Stromal cell of bone marrow (primary cell): ENCODE data around the gene MSI2.

Experiments used
- DNase-seq: peaks from one replicate; pipeline ENCODE4 v3.0.0-alpha.2; 2012; ENCODE audit warnings: low read depth

The MSI2 gene

GRCh38 chr17:57395721-57396321 lies 139.5 kb downstream of the MSI2 start:
- DNase-seq = no peak

DNA sequence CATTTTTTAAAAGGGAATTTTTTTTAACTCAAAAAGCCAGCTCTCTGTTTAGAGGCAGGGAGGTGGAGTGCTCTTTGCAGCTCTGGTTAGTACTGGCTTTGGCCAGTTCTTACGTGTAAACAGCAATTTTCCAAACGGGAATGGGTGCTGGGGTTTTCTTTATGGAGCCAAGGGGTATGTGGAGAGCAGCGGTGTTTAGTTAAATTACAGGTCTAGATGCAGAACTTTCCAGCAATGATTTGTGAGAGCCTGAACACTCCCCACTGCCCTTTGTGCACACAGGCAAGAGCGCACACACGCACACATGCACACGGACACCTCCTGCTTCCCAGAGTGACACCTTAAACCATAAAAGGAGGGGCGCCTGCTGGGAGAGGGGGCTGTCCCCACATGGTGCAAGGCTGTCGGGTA lies 140.2 kb downstream of the MSI2 start:
- no peak for DNase-seq

GRCh38 chr17:57397402-57397801 lies 141.1 kb downstream of the MSI2 start:
- DNase-seq = no peak

DNA sequence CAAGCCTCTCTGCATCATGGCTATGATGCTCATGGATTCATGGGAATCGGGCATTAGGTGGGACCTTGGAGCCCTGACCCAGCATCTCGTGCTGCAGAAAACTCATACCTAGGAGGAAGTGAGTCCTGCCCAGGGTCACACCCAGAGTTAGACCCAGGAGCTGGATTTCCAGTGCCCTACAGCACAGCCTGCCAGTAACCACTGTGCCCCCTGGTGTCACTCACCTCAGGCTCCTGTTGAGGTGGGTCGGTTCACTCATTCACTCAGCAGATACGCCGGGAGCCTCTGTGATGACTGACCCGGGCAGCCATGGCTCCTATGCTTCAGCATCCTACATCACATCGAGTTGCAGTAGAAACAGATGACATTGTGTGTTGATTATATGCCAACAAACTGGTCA lies 143.4 kb downstream of the MSI2 start:
- DNase-seq = no peak

- no peak for DNase-seq
These were observed 144.3 kb downstream of the MSI2 start for GRCh38 chr17:57400648-57401047.

GRCh38 chr17:57401556-57402488 lies 145.5 kb downstream of the MSI2 start:
- DNase-seq = no peak

- DNase-seq = no peak
These were observed 146.4 kb downstream of the MSI2 start for GRCh38 chr17:57402681-57403180.

GRCh38 chr17:57403236-57403635 lies 146.9 kb downstream of the MSI2 start:
- no peak for DNase-seq

GRCh38 chr17:57404073-57404472 lies 147.8 kb downstream of the MSI2 start:
- no peak for DNase-seq

DNA sequence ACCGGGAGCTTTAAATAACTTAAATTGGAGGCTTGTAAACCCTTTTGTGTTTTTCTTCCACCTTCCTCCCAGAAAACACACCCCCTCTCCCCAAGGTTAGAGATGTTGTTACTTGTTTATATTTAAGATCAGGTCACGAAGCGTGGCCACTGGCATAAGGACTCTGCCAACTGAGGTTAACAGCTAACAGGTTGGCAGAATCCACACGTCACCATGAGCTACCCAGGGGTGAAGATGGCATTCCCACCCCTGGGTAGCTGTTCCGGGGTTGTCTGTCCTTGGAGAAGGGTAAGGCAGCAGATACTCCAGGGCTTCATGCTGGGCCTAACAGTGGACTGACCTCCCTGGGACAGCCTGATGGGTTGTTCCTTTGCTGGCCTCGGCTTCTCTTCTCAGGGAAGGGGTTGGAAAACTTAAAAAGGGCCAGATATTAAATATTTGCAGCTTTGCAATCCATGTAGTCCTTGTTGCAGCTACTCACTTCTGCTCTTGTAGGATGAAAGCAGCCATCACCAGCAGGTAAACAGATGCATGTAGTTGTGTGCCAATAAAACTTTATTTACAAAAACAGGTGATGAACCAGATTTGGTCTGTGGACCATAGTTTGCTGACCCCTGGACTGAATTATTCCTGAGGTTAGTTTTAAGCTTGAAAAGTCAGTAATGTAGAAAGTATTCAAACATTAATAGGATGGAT lies 148.6 kb downstream of the MSI2 start:
- no peak for DNase-seq

- no peak for DNase-seq
These were observed 149.3 kb downstream of the MSI2 start for GRCh38 chr17:57405491-57406072.

DNA sequence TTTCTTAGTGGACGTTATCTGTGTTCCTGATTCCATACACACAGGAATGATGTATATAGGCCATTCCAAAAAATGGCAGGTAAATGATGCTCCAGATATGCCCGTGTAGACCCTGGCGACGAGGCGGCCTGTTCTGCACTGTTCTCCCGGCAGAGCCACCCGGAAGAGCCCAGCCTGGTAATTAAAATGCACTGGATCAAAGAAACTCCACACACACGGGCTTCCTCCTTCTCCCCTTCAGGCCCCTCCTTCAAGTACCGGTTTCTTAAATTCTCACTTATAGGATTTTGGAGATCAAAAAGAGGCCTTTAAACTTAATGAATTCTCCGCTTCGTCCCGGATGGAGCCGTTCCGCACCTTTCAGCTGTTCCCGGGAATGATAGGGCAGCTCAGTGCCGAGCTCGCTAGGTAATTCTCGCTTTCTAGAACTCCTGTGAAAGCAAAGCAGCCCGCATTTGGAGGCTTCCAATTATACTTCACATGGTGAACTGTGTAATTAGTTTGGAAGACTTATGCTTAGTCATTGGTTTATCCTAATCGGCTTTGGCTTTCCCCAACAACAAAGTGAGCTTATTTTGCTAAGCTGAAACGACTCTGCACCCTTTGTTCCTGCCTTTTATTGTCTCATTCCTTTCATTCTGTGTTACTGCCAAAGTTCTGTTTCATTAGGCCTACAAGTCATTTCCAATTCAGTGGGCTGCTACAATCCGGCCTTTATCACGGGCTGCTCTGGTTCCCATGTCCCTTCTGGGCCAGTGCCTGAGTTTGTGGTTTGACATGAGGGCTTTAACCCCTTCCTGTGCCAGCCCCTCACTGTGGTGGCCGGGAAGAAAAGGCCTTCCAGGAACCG lies 150.0 kb downstream of the MSI2 start:
- no peak for DNase-seq

GRCh38 chr17:57406981-57407286 lies 150.6 kb downstream of the MSI2 start:
- no peak for DNase-seq

DNA sequence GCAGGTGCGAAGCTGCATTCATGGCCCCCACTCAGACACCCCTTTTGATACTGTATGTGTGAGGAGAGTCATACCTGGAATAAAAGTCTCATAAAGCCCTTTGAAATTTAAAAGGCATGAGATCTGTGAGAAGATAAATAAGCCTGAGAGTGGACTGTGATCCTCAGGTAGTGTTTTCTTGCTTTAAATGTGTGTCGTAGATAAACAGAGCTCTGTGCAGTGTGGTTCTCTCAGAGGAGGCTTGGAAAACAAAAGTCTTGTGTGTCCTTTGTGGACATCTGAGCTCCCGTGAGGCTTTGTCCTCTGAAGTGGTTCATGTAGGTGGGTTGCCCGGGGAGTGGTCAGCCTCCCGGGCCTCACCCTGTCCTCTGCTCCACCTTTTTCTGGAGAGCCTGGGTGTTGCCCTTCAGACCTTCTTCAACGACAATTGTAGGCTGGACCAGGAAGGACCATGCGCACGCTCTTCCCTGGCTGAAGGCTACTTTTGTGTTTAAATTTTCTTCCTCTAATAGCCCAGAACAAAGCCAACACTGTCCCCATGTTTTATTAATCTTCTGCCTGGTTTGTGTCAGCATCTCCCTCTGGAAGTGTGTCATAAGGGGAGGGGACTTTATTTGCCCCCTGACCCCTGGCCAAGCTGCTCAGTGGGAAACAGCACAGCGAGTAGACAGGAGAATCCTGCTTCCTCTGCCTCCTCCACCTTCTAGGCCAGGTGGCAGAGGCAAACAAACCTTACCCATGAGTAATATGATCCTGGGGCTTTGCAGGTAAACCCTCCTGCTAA lies 151.2 kb downstream of the MSI2 start:
- DNase-seq = no peak

- no peak for DNase-seq
These were observed 151.9 kb downstream of the MSI2 start for GRCh38 chr17:57408071-57408811.

GRCh38 chr17:57410169-57410568 lies 153.8 kb downstream of the MSI2 start:
- DNase-seq = no peak

- DNase-seq = no peak
These were observed 156.3 kb downstream of the MSI2 start for GRCh38 chr17:57412520-57413096.

GRCh38 chr17:57413848-57414651 lies 157.7 kb downstream of the MSI2 start:
- DNase-seq = no peak

- DNase-seq = no peak
These were observed 159.5 kb downstream of the MSI2 start for GRCh38 chr17:57415751-57416207.
